GM13977 (cell line): ENCODE measurements around the gene C2CD4A.

ENCODE experiments used
- DNase-seq: peaks from one replicate; pipeline ENCODE4 v3.0.0; 2012; ENCODE audit warnings: low spot score
- CTCF ChIP-seq: IDR thresholded peaks from 2 replicates; pipeline ENCODE4 v1.5.1; 2012; ENCODE audit warnings: mild to moderate bottlenecking, control low read depth; ENCODE audit not compliant: insufficient read depth; ENCODE audit errors: extremely low read depth, missing control alignments
- in situ Hi-C: fragments of 300-500 bp; cut with MboI; formaldehyde crosslinking; loops from one replicate; pipeline ENCODE4 v1.12.0; 2022; ENCODE audit warnings: low sequenced_read_pairs, low pct_unique_long_range_greater_than_20kb, mixed read lengths, inconsistent platforms; ENCODE audit not compliant: unreplicated experiment

Gene C2CD4A

DNA sequence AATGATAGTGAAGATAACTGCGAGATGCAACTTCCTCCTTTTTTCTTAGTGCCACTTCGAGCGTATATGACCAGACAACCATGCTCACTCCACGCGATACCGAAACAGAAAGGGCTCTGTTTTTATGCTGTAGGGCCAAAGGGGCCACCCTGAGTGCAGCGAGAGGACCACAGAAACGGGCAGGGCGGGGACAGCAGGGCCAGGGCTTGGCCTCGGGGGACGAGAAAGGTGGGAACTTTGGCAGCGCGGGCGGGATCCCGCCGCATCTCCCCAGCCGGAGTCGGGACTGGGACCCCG, 7.0 kb upstream of the C2CD4A start:
- DNase-seq: peak; percentile 84
- in situ Hi-C loops: loop anchor here (10.0 kb wide), 1 partner anchor 185 kb away; no protein-coding TSS in a partner anchor
- TF ChIP-seq CTCF: no peak

GRCh38 chr15:62060113-62060895, 6.5 kb upstream of the C2CD4A start, which contains the start of gene VPS13C:
VPS13C (minus strand) TSS chr15:62060447; CDS start chr15:62060374, 73 bp downstream.
- in situ Hi-C loops: loop anchor here (10.0 kb wide), 1 partner anchor 186 kb away; no protein-coding TSS in a partner anchor
- TF ChIP-seq CTCF: peak; percentile 77
- DNase-seq: peak; percentile 94

- TF ChIP-seq CTCF: no peak
- in situ Hi-C loops: loop anchor here (10.0 kb wide), 1 partner anchor 186 kb away; no protein-coding TSS in a partner anchor
- no peak for DNase-seq
These were observed 5.9 kb upstream of the C2CD4A start for GRCh38 chr15:62060896-62061280.

GRCh38 chr15:62063825-62064635, 2.7 kb upstream of the C2CD4A start:
- no peak for TF ChIP-seq CTCF
- no peak for DNase-seq
- in situ Hi-C loops: loop anchor here (10.0 kb wide), 1 partner anchor 189 kb away; no protein-coding TSS in a partner anchor

- no peak for TF ChIP-seq CTCF
- DNase-seq: peak; percentile 29
- in situ Hi-C loops: loop anchor here (10.0 kb wide), 1 partner anchor 193 kb away; no protein-coding TSS in a partner anchor
These were observed 769 bp downstream of the C2CD4A start for GRCh38 chr15:62067448-62068044.
